ENCODE results near the gene FIGNL1. TPM values are rescaled to one million over a fixed set of nuclear protein-coding genes. Genes with fewer than 3 reads are reported as not detected.
"Not testable (repeated sequence)": the region's sequence is repeated elsewhere in the genome, so short reads cannot be mapped to it uniquely, and the experiment has no call there.

Gene FIGNL1
- polyA plus RNA-seq, 1 donor from 2014 or later, result 7.4 TPM

DNA sequence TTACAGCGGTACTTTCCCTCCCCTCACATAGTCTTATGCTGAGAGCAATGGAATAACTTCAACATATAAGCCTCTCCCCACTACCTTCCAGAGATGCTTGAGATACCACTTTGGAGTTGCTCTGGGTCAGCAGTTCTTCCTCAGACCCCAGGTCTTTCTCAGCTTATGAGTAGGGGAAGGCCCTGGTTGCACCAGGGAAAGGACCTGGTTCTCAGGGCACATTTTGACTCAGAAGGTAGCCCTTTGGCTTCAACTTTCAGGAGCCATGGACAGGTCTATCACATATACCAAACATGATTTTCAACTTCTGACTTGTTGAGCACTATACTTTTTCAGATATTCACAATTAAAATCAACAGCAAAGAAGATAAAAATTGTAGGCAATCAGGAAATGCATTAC is 11.5 kb upstream of the FIGNL1 start:
- Mint-ChIP-seq H3K4me1 (no peaks in the 10 kb centered on the region), H3K36me3 (peaks cover 6% of the 10 kb centered on the region), H3K4me3 (no peak overlapping the region), H3K9me3 (no peaks in the 10 kb centered on the region), H3K27me3 (peaks cover 8% of the 10 kb centered on the region), H3K27ac (no peak overlapping the region)

DNA sequence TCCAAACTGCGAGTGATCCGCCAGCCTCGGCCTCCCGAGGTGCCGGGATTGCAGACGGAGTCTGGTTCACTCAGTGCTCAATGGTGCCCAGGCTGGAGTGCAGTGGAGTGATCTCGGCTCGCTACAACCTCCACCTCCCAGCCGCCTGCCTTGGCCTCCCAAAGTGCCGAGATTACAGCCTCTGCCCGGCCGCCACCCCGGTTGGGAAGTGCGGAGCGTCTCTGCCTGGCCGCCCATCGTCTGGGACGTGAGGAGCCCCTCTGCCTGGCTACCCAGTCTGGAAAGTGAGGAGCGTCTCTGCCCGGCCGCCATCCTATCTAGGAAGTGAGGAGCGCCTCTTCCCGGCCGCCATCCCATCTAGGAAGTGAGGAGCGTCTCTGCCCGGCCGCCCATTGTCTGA is 9.0 kb upstream of the FIGNL1 start:
- H3K27me3 Mint-ChIP-seq, result peaks cover 12% of the 10 kb centered on the region
- H3K4me1 Mint-ChIP-seq, H3K27ac Mint-ChIP-seq, H3K9me3 Mint-ChIP-seq, H3K36me3 Mint-ChIP-seq, H3K4me3 Mint-ChIP-seq: not testable (repeated sequence)

DNA sequence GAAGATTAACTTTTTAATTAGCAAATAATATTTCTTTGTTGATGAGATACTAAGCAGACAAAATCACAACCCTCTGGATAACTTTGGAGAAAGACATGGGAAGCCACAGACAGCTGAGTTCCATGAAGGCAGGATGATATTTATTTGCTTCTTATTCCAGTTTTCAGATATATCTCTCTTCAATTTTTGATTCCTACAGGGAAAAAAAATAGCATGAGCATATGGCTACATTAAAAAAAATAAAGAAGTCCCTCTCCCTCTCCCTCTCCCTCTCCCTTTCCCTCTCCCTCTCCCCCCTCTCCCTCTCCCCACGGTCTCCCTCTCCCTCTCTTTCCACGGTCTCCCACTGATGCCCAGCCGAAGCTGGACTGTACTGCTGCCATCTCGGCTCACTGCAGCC is 8.5 kb upstream of the FIGNL1 start:
- H3K27me3 Mint-ChIP-seq, result peaks cover 12% of the 10 kb centered on the region
- not testable (repeated sequence) for H3K9me3 Mint-ChIP-seq, H3K36me3 Mint-ChIP-seq, H3K27ac Mint-ChIP-seq, H3K4me3 Mint-ChIP-seq, H3K4me1 Mint-ChIP-seq

DNA sequence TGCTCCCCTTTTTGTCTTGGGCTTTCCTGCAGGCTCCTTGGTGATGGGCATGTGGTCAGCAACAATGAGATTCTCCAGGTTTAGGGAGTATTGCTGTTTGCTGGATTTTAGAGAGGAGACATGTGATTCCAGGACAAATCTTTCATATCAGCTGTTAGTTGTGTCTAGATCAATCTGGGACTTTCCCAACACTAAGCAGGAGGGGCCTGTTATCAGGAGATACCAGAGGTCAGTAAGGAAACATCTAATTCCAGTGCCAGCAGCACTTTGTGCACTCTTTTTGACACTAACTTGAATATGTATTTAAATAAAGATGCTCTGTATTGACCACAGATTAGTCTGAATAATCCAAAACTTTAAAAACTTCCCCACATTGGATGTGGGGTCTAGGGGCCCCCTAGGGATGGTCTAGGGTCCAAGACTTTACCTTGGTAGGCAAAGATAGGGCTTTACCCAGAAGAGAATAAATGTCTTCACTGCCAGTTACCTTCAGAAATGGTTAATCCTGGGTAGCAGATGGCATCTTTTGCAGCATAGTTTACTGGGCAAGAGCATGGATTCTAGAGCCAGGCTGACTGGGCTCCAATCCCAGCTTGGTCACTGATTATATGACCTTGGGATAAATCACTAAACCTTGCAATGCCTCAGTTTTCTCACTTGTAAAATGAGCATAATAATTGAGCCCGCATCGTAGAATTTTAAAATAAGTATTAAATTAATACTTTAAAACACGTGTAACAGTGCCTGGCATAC is 6.4 kb upstream of the FIGNL1 start:
- Mint-ChIP-seq H3K4me3 (no peak overlapping the region), H3K9me3 (no peaks in the 10 kb centered on the region), H3K36me3 (peaks cover 5% of the 10 kb centered on the region), H3K27ac (no peak overlapping the region), H3K4me1 (peaks cover 0 to 1% (median 1%) of the 10 kb centered on the region in 3 donors), H3K27me3 (peaks cover 4% of the 10 kb centered on the region)

DNA sequence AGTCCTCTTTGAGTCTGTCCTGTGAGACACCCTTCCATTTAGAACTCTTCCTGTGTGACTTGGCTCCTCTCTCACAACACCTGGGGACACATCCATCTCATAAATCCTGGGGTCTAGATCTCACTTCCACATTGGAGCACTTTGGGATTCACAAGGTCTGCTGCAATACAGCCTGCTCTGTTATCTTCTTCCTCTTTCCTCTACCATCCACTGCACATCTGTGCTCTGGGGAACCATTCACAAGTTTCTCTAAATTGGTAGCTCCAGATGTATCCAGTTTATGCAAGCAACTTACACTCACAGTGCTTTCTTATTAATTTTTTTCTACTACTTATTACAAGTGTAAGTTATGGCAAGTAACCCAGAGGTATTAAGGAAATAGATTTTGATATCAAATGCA is 5.5 kb upstream of the FIGNL1 start:
- Mint-ChIP-seq H3K27ac (no peak overlapping the region), H3K4me1 (peaks cover 1 to 6% (median 4%) of the 10 kb centered on the region in 3 donors), H3K4me3 (peak overlapping the region in 1 of 4 donors; percentile 8), H3K9me3 (no peaks in the 10 kb centered on the region), H3K36me3 (peaks cover 5% of the 10 kb centered on the region), H3K27me3 (peaks cover 4% of the 10 kb centered on the region)

DNA sequence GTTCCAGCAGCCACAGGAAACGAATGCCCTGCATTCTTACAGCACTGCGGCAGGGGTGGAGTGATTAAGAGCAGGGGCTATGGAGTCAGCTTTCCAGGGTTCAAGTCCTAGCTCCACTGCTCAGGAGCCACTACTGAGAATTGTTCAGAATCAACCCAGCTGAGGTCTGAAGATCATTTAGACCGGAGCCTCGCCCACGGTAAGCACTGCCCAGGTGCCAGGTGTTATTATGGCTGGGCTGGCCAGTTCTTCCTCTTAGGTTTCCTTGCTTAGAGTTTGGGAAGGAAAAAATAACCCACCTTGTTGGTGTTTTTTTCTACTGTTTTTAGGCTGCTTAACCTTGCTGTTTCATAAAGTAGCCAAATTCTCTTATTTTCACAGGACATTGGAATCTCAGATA is 4.8 kb upstream of the FIGNL1 start:
- Mint-ChIP-seq H3K4me3 (no peak overlapping the region), H3K36me3 (peaks cover 5% of the 10 kb centered on the region), H3K27me3 (peaks cover 4% of the 10 kb centered on the region), H3K9me3 (no peaks in the 10 kb centered on the region), H3K27ac (no peak overlapping the region), H3K4me1 (peaks cover 3 to 11% (median 4%) of the 10 kb centered on the region in 3 donors)

DNA sequence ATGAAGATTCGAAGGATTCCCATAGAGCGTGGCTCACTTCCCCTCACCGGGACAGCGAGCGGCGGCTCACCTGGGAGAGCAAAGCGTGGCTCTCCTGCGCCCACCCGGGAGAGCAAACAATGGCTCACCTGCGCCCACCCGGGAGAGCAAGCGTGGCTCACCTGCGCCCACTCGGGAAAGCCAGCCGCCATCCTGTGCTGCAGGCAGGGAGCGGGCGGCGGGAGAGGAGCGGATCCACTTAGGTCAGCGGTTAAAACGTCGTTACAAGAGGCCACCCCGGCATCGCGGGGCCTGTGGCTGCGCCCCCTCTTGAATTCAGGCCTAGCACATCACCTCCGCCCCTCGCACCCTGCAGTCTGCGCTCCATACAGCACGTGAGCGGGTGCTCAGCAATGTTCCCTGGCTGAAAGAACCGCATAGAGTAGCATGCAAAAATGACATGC is 461 bp upstream of the FIGNL1 start:
- H3K36me3 Mint-ChIP-seq, result peaks cover 3% of the 10 kb centered on the region
- H3K4me3 Mint-ChIP-seq, result peak overlapping the region; percentile 89 to 96 (median 94)
- H3K27me3 Mint-ChIP-seq, result peaks cover 4% of the 10 kb centered on the region
- H3K27ac Mint-ChIP-seq, result peak overlapping the region; percentile 92 to 97 (median 95)
- H3K4me1 Mint-ChIP-seq, result peaks cover 4 to 18% (median 13%) of the 10 kb centered on the region in 3 donors
- H3K9me3 Mint-ChIP-seq, result no peaks in the 10 kb centered on the region

DNA sequence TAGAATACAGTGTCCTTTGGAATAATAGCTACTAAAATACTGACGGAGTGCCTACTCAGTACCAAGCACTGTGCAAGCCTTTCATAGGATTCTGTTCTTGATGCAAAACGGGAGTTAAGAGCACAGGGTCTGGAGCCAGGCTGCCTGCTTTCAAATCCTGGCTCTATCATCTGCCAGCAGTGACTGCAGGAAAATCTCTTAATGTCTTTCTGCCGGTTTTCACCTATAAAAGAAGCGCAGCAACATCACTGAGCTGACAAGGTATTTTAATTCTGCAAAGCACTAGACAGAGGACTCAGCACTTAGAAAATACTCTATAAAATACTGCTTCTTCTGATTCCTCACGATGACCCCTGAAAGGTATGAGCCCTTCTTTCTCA is 659 bp downstream of the FIGNL1 start:
- peak overlapping the region in 2 of 3 donors; percentile 64 to 95 for H3K27ac Mint-ChIP-seq
- H3K9me3 Mint-ChIP-seq, result no peaks in the 10 kb centered on the region
- peak overlapping the region; percentile 88 to 95 (median 91) for H3K4me3 Mint-ChIP-seq
- H3K27me3 Mint-ChIP-seq, result no peaks in the 10 kb centered on the region
- H3K36me3 Mint-ChIP-seq, result peaks cover 2% of the 10 kb centered on the region
- peaks cover 4 to 21% (median 15%) of the 10 kb centered on the region in 3 donors for H3K4me1 Mint-ChIP-seq

DNA sequence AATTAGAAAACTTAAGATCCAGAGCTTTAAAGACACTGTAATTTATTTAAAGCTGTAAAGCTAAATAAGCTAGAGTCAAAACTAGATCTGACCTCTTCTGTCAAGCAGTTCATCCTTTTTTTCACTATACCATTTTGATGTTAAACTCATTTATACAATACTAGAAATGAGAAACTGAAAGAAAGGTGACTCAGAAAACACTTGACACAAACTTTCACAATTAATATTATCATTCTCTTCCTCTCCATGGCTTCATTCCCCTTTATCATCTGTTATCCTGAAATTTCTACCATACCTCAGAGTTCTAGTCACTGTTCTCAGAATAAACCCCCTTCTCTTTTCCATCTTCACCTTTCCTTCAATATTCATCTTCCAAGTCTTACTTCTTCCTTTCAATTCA is 1.3 kb downstream of the FIGNL1 start:
- no peaks in the 10 kb centered on the region for H3K9me3 Mint-ChIP-seq
- H3K27me3 Mint-ChIP-seq, result no peaks in the 10 kb centered on the region
- peak overlapping the region in 3 of 4 donors; percentile 4 to 89 (median 15) for H3K4me3 Mint-ChIP-seq
- H3K27ac Mint-ChIP-seq, result peak overlapping the region in 2 of 3 donors; percentile 64 to 95
- H3K36me3 Mint-ChIP-seq, result peaks cover 5% of the 10 kb centered on the region
- H3K4me1 Mint-ChIP-seq, result peaks cover 4 to 26% (median 16%) of the 10 kb centered on the region in 3 donors

DNA sequence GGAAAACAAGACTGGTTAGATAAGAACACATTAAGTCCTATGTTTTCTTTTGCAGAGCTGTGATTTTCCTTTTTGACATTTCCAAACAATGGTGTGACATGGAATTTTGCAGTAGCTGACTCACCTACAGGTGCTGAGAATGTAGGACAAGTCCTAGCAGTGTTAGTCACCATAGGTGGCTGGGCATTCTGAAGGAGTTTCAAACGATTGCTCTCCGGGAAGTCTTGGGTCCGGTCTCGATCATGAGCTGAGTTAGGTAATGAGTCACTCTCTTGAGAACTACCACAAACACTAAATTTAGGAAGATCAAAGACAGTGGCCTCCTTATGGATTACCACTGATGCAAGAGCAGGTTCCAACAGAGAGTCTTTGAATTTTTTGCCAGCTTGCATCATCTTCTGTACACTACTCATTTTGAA is 3.6 kb downstream of the FIGNL1 start:
- H3K36me3 Mint-ChIP-seq, result peaks cover 10% of the 10 kb centered on the region
- no peaks in the 10 kb centered on the region for H3K9me3 Mint-ChIP-seq
- H3K27ac Mint-ChIP-seq, result peak overlapping the region in 2 of 3 donors; percentile 24 to 30
- peak overlapping the region in 1 of 4 donors; percentile 60 for H3K4me3 Mint-ChIP-seq
- no peaks in the 10 kb centered on the region for H3K27me3 Mint-ChIP-seq
- H3K4me1 Mint-ChIP-seq, result peaks cover 4 to 26% (median 16%) of the 10 kb centered on the region in 3 donors

DNA sequence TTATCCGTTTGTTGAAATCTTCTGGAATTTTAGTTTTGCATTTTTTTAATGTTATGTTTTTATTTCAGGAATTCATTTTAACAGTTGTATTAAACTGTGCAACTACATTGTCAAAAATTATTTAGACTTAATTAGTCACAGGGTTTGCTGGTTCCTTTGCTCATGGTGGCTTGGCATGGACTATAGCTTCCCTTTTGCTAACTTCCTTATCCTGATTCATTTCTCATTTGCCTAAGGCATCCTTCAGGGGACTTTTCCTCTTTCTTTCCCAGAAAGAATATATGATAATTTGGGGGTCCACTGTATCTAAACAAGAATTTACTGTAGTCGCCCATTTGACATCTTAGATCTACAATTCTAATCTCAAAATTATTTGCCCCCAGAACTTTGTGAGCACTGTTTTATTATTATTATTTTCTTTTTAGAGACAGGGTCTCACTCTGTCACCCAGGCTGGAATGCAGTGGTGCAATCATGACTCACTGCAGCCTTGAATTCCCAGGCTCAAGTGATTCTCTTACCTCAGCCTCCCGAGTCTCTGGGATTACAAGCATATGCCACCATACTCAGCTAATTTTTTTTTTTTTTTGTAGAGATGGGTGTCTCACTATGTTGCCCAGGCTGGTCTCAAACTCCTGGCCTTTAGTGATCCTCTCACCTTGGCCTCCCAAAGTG is 13.9 kb downstream of the FIGNL1 start:
- Mint-ChIP-seq H3K36me3 (peaks cover 9% of the 10 kb centered on the region), H3K27ac (no peak overlapping the region), H3K9me3 (peaks cover 0 to 3% (median 2%) of the 10 kb centered on the region in 3 donors), H3K4me1 (no peaks in the 10 kb centered on the region), H3K27me3 (no peaks in the 10 kb centered on the region), H3K4me3 (no peak overlapping the region)

DNA sequence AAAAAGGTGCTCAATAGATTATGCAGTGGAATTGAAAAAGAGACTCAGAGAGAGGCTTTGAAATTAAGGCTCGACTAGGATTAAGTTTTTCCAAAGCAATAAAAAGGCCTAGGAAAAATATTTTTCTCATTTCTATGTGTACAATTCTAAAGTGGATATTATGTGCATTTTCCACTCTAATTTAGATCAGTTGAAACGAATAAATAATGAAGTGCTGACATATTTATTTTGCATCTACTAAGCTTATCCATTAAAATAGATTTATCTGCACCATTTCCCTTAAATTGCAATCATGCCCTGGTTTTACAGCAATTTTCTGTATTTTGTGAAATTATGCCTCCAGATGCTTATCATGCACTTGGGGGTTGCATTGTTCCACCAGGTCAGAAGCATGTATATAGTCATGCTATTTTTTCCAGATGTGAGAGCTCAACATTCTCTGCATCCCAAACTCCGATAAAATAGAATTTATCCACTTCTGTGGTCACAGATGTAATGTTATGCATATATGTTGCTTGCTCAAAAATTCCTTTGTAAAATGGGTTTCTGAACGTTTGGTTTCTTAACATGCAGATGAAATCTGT is 18.3 kb downstream of the FIGNL1 start:
- Mint-ChIP-seq H3K9me3 (no peaks in the 10 kb centered on the region), H3K4me1 (no peaks in the 10 kb centered on the region), H3K27ac (no peak overlapping the region), H3K27me3 (no peaks in the 10 kb centered on the region), H3K4me3 (no peak overlapping the region), H3K36me3 (peaks cover 2% of the 10 kb centered on the region)

DNA sequence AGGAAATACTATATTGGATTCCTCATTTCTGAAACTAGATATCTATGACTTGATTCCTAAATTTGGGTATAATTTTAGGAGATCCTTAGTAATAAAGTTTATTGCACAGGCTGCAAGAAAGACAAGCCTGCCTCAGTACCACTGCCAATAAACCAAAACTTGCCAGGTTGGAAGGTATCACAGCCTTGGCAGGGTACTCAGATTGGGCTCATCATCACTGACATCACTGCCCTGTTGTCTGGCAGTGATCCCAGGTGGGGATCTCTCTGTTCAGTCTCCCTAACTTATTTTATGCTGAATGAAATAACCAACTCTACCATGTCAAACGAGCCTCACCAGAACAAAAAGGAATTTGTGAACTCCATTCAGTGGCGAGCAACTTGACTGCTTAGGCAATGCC is 18.8 kb downstream of the FIGNL1 start:
- H3K4me3 Mint-ChIP-seq, result no peak overlapping the region
- no peaks in the 10 kb centered on the region for H3K27me3 Mint-ChIP-seq
- H3K4me1 Mint-ChIP-seq, result no peaks in the 10 kb centered on the region
- H3K27ac Mint-ChIP-seq, result no peak overlapping the region
- H3K9me3 Mint-ChIP-seq, result no peaks in the 10 kb centered on the region
- H3K36me3 Mint-ChIP-seq, result peaks cover 2% of the 10 kb centered on the region

DNA sequence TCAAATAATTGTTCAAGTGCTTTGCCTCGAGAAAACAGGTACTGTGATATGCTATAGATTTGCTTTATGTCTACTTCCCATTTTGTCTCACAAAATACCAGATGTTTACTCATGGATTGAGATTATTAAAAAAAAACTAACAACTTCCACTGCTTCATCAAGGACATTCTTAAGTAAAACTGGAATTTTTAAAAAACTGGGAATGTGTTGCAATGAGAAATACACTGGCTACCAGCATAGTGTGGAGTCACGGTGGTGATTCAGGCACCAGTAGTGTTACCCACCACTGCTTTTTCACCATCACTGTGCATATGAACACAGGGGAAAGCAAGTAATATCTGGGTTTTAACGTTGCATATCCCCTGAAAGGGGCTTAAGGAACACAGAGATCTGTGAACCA is 21.2 kb downstream of the FIGNL1 start:
- Mint-ChIP-seq H3K27ac (no peak overlapping the region), H3K4me1 (peaks cover 0 to 1% (median 0%) of the 10 kb centered on the region in 3 donors), H3K4me3 (no peak overlapping the region), H3K36me3 (no peaks in the 10 kb centered on the region), H3K9me3 (no peaks in the 10 kb centered on the region), H3K27me3 (no peaks in the 10 kb centered on the region)

DNA sequence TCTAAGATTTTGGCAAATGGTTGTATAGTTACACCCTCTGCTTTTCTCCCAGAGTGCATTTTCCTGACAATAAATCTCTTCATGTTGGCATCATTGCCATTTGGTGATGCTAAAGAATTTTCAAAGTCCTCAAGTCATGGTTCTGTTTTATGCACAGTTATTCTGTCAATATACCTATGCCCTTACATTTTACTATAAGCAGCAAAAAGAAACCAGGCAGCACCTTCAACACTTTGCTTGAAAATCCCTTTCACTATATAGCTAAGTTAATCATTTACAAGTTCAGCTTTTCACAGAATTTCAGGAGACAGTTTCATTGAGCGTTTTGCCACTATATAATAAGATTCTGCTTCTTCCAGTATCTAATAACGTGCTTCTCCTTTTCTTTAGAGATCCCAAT is 22.6 kb downstream of the FIGNL1 start:
- Mint-ChIP-seq H3K4me1 (peaks cover 0 to 4% (median 2%) of the 10 kb centered on the region in 3 donors), H3K9me3 (no peaks in the 10 kb centered on the region), H3K27ac (no peak overlapping the region), H3K4me3 (no peak overlapping the region), H3K27me3 (no peaks in the 10 kb centered on the region), H3K36me3 (no peaks in the 10 kb centered on the region)
